ENCODE results near the gene GNAQ. TPM values are rescaled to one million over a fixed set of nuclear protein-coding genes. Genes with fewer than 3 reads are reported as not detected.

The GNAQ gene
- polyA plus RNA-seq, 1 donor (not counting 4 experiments of a cell fraction or from before 2014, with no cell fraction given) = 64.3 TPM

DNA sequence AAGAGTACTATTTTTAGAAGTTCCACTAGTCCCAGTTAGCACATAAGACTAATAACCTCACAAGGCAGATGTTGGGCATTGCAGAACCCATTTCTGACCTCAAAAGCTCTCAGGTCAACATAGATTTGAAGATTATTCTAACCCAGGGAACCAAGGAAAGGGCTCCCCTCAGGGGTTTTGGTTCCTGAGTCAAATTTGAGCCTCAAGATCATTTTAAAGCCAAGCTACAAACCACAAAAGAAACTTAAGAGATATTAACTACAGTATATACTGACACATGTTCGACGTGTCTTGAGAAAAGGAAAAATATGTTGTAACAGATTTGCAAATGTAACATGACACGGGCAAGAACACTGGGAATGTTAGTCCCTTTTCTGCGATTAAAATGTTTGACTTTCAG, 88.6 kb downstream of the GNAQ start:
- Histone ChIP-seq H4K20me1 (ENCODE audit: control insufficient read depth, extremely low read depth, insufficient read depth, low read length) (no peaks in the 10 kb centered on the region), H3K79me2 (ENCODE audit: control insufficient read depth, insufficient read depth, low read length) (peaks cover 64% of the 10 kb centered on the region), H3K9ac (ENCODE audit: control insufficient read depth, extremely low read depth, insufficient read depth, low read length) (no peak overlapping the region), H3K27ac (ENCODE audit: control insufficient read depth, insufficient read depth, low read length) (no peak overlapping the region), H3K4me1 (ENCODE audit: control insufficient read depth, extremely low read depth, insufficient read depth, low read length) (peaks cover 10% of the 10 kb centered on the region), H3K9me1 (ENCODE audit: control insufficient read depth, extremely low read depth, insufficient read depth, low read length) (no peaks in the 10 kb centered on the region), H3K27me3 (ENCODE audit: control insufficient read depth, extremely low read depth, insufficient read depth, low read length) (no peaks in the 10 kb centered on the region), H3K4me3 (ENCODE audit: control insufficient read depth in 2 of 3, extremely low read depth in 1 of 3, insufficient read depth in 2 of 3, low read depth in 1 of 3, low read length in 3 of 3) (no peak overlapping the region), H3K9me3 (ENCODE audit: control insufficient read depth, low read depth, low read length) (no peaks in the 10 kb centered on the region), H3K4me2 (ENCODE audit: control insufficient read depth, extremely low read depth, insufficient read depth, low read depth, low read length) (no peak overlapping the region), H3K36me3 (ENCODE audit: control insufficient read depth in 2 of 2, extremely low read depth in 1 of 2, insufficient read depth in 2 of 2, low read length in 2 of 2) (no peaks in the 10 kb centered on the region), H2AFZ (ENCODE audit: control insufficient read depth, low read length) (no peak overlapping the region)
- dilution Hi-C loops (cut with MboI; ENCODE audit: extremely low pct_ligation_motif_present, low sequenced_read_pairs) = no loop called here
- FAIRE-seq (no peak), DNase-seq (ENCODE audit: low read depth, low spot score) (no peak)
- TF ChIP-seq CTCF (optimal IDR thresholded peaks at IDR 0.05 in 1 of 3, IDR thresholded peaks at IDR 0.05 in 1 of 3, conservative IDR thresholded peaks at IDR 0.05 in 1 of 3; ENCODE audit: extremely low read depth in 1 of 3, insufficient read depth in 2 of 3, low read length in 3 of 3) = no peak
- TF ChIP-seq EZH2 (IDR thresholded peaks at IDR 0.05; ENCODE audit: low read length) = no peak

DNA sequence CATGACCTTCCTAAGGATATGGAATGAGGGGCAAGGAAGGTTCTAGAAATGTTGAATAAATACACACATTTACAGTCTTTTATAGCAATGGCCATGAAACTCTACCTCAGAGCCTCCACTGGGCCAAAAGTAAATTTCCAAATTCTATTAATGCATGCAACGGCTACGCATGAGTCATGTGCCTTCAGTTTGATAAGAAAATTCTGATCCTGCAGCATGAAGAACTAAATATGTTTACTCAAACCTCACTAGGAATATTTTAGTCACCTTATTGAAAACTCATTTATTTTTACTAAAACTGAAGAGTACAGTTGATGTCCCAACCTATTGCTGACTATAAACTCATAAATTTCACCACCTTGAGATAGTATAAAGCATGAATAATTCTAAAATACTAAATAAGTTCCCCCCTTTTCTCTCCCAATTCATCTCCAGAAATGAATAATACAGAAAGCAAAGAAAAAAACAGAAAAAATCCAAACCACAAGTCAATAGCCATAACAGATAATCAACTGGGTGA, 92.4 kb downstream of the GNAQ start:
- H3K9me3 ChIP-seq (ENCODE audit: control insufficient read depth, low read depth, low read length) = no peaks in the 10 kb centered on the region
- no peaks in the 10 kb centered on the region for H3K4me1 ChIP-seq (ENCODE audit: control insufficient read depth, extremely low read depth, insufficient read depth, low read length)
- no peak overlapping the region for H3K4me3 ChIP-seq (ENCODE audit: control insufficient read depth in 2 of 3, extremely low read depth in 1 of 3, insufficient read depth in 2 of 3, low read depth in 1 of 3, low read length in 3 of 3)
- no peak overlapping the region for H2AFZ ChIP-seq (ENCODE audit: control insufficient read depth, low read length)
- no peak for DNase-seq (ENCODE audit: low read depth, low spot score)
- no peak overlapping the region for H3K9ac ChIP-seq (ENCODE audit: control insufficient read depth, extremely low read depth, insufficient read depth, low read length)
- no peak overlapping the region for H3K4me2 ChIP-seq (ENCODE audit: control insufficient read depth, extremely low read depth, insufficient read depth, low read depth, low read length)
- no peaks in the 10 kb centered on the region for H3K9me1 ChIP-seq (ENCODE audit: control insufficient read depth, extremely low read depth, insufficient read depth, low read length)
- no peak overlapping the region for H3K27ac ChIP-seq (ENCODE audit: control insufficient read depth, insufficient read depth, low read length)
- dilution Hi-C loops (cut with MboI; ENCODE audit: extremely low pct_ligation_motif_present, low sequenced_read_pairs) = no loop called here
- H3K27me3 ChIP-seq (ENCODE audit: control insufficient read depth, extremely low read depth, insufficient read depth, low read length) = no peaks in the 10 kb centered on the region
- H3K36me3 ChIP-seq (ENCODE audit: control insufficient read depth in 2 of 2, extremely low read depth in 1 of 2, insufficient read depth in 2 of 2, low read length in 2 of 2) = no peaks in the 10 kb centered on the region
- no peaks in the 10 kb centered on the region for H4K20me1 ChIP-seq (ENCODE audit: control insufficient read depth, extremely low read depth, insufficient read depth, low read length)
- peaks cover 52% of the 10 kb centered on the region for H3K79me2 ChIP-seq (ENCODE audit: control insufficient read depth, insufficient read depth, low read length)
- no peak for FAIRE-seq
- no peak for TF ChIP-seq EZH2 (IDR thresholded peaks at IDR 0.05; ENCODE audit: low read length)
- no peak for TF ChIP-seq CTCF (optimal IDR thresholded peaks at IDR 0.05 in 1 of 3, IDR thresholded peaks at IDR 0.05 in 1 of 3, conservative IDR thresholded peaks at IDR 0.05 in 1 of 3; ENCODE audit: extremely low read depth in 1 of 3, insufficient read depth in 2 of 3, low read length in 3 of 3)

Measured in keratinocyte (primary cell).